Gastroesophageal sphincter (tissue), 3 donors: ENCODE data around the gene SH3RF2.

ENCODE experiments used
- CTCF ChIP-seq, 4 experiments: fragments of 200-600 bp in 2 of 4; fragments of 450-650 bp in 2 of 4; sonication (generic) in 1 of 4; IDR thresholded peaks; one replicate each; pipeline ENCODE4 v1.5.1; 2017 to 2019; ENCODE audit warnings: antibody characterized with exemption in 4 of 4, mild to moderate bottlenecking in 2 of 4, moderate library complexity in 2 of 4
- POLR2A ChIP-seq, 2 donors: fragments of 450-650 bp; IDR thresholded peaks; one replicate each; pipeline ENCODE4 v1.6.1; 2017; ENCODE audit warnings: antibody characterized with exemption in 2 of 2, mild to moderate bottlenecking in 2 of 2, moderate library complexity in 1 of 2
- POLR2AphosphoS5 ChIP-seq: sonication (generic); formaldehyde crosslinking; IDR thresholded peaks from one replicate; pipeline ENCODE4 v1.6.1; 2017; ENCODE audit warnings: antibody characterized with exemption

DNA sequence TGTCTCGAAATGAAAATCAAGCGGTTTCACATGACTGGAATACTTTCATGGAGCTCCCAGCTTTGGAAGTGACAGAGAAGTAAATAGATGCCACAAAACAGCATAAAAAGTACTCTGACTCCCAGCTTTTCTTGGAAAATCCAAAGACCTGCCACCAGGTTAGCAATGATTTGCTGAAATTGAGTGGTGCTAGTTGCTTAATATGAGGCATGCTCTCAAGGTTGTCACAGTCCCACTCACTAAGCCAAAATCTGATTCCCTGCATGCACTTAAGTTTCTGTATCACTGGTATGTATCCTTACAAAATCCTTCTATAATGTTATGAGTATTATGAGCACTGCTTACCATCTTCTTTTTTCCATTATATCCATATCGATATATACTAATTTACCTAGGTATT lies 13.0 kb upstream of the SH3RF2 start:
- no peak for TF ChIP-seq CTCF (IDR thresholded peaks at IDR 0.05)
- no peak for TF ChIP-seq POLR2AphosphoS5
- TF ChIP-seq POLR2A (IDR thresholded peaks at IDR 0.05): no peak
